Liver (tissue), 9 donors: ENCODE measurements around the gene DCAF8. TPM values are rescaled to one million over a fixed set of nuclear protein-coding genes. Genes with fewer than 3 reads are reported as not detected.

Source experiments
- DNase-seq: peaks from one replicate; pipeline ENCODE4 v3.0.0-alpha.2; 2017; ENCODE audit warnings: low spot score
- H3K27ac ChIP-seq, 2 donors: one replicate each; pipeline ENCODE4 v1.7.0; 2013; ENCODE audit warnings: inconsistent platforms in 2 of 2, low read length in 2 of 2, control low read depth in 1 of 2, low read depth in 1 of 2, mild to moderate bottlenecking in 1 of 2
- H3K27me3 ChIP-seq, 4 donors: one replicate each; pipeline versions ENCODE4 v1.6.1 to v1.7.0; 2013; ENCODE audit warnings: low read length in 3 of 4, inconsistent platforms in 1 of 4, mild to moderate bottlenecking in 1 of 4, moderate library complexity in 1 of 4; ENCODE audit not compliant: control insufficient read depth in 4 of 4, insufficient read depth in 4 of 4
- H3K36me3 ChIP-seq, 4 donors: one replicate each; pipeline versions ENCODE4 v1.6.1 to v1.7.0; 2013; ENCODE audit warnings: low read length in 3 of 4, mild to moderate bottlenecking in 3 of 4, low read depth in 1 of 4, moderate library complexity in 1 of 4; ENCODE audit not compliant: control insufficient read depth in 4 of 4, insufficient read depth in 3 of 4
- H3K4me1 ChIP-seq, 4 donors: one replicate each; pipeline versions ENCODE4 v1.6.1 to v1.7.0; 2013; ENCODE audit warnings: low read length in 3 of 4, mild to moderate bottlenecking in 3 of 4, moderate library complexity in 1 of 4; ENCODE audit not compliant: control insufficient read depth in 4 of 4, insufficient read depth in 4 of 4
- H3K4me3 ChIP-seq, 3 donors: one replicate each; pipeline versions ENCODE4 v1.6.1 to v1.7.0; 2013; ENCODE audit warnings: low read length in 3 of 3, control low read depth in 1 of 3, low read depth in 1 of 3, mild to moderate bottlenecking in 1 of 3
- H3K9ac ChIP-seq, 2 donors: one replicate each; pipeline ENCODE4 v1.7.0; 2013; ENCODE audit warnings: low read length in 2 of 2, mild to moderate bottlenecking in 2 of 2, moderate library complexity in 2 of 2, control low read depth in 1 of 2, low read depth in 1 of 2
- H3K9me3 ChIP-seq, 4 donors: one replicate each; pipeline versions ENCODE4 v1.6.1 to v1.7.0; 2013; ENCODE audit warnings: low read length in 3 of 4; ENCODE audit not compliant: control insufficient read depth in 4 of 4
- EGR1 ChIP-seq, 2 donors: IDR thresholded peaks; 2 replicates each; pipeline ENCODE4 v1.6.1; 2016 to 2018; ENCODE audit warnings: antibody characterized with exemption in 2 of 2, low read depth in 2 of 2
- RAD21 ChIP-seq, 2 donors: IDR thresholded peaks; 2 replicates each; pipeline ENCODE4 v1.6.1; 2016; ENCODE audit warnings: antibody characterized with exemption in 2 of 2, mild to moderate bottlenecking in 2 of 2
- SP1 ChIP-seq: IDR thresholded peaks from 2 replicates; pipeline ENCODE4 v1.6.1; 2018; ENCODE audit warnings: antibody characterized with exemption, mild to moderate bottlenecking
- WGBS: extraction: QIAGEN DNeasy Blood & Tissue Kit; methylation state at CpG from one replicate; pipeline ENCODE4 v1.1.7; 2013; 5-methylcytosine and 5-hydroxymethylcytosine counted together
- polyA plus RNA-seq, 2 donors: library from polyadenylated mRNA; stranded (reverse) in 1 of 2; unstranded in 1 of 2; fragments of 200-250 nt in 1 of 2; fragments of >200 nt in 1 of 2; fragmentation: Nextera tagmentation in 1 of 2; extraction: Ambion mirVana in 1 of 2; gene quantifications; one replicate each; pipeline versions ENCODE4 v1.2.1 to v1.2.3, GENCODE V29; 2013 to 2015
- total RNA-seq, 2 donors: library from RNA; depleted of rRNA; stranded (reverse); fragments of >200 nt; gene quantifications; one replicate each; pipeline ENCODE4 v1.2.3, GENCODE V29; 2014
- donor health status: healthy.
- donor health status: healthy.
- donor health status: healthy.
- donor health status: healthy.
- donor health status: healthy.

The DCAF8 gene
- total and polyA plus RNA-seq, 4 donors: 80.3 to 199 (median 102) TPM

GRCh38 chr1:160166166-160166868 is 96.0 kb downstream of the DCAF8 start:
- Histone ChIP-seq H3K4me1 (no peaks in the 10 kb centered on the region), H3K36me3 (no peaks in the 10 kb centered on the region), H3K27ac (no peak overlapping the region), H3K27me3 (no peaks in the 10 kb centered on the region), H3K9ac (no peak overlapping the region), H3K4me3 (no peak overlapping the region), H3K9me3 (no peaks in the 10 kb centered on the region)
- WGBS: 84% methylated on average over 12 of the region's 12 CpGs
- TF ChIP-seq EGR1 (IDR thresholded peaks at IDR 0.05; ENCODE audit: low read depth in 2 of 2): no peak
- no peak for TF ChIP-seq SP1
- no peak for TF ChIP-seq RAD21 (IDR thresholded peaks at IDR 0.05)
- DNase-seq: no peak

Other genes with a start within 250 kb of the DCAF8 start
- 1 to 10 TPM; 3.5 to 3.8 TPM for gene PIGM, start 230.6 kb downstream of the DCAF8 start, total RNA-seq
- gene PIGM, start 230.6 kb downstream of the DCAF8 start, polyA plus RNA-seq: 1 to 10 TPM; 2.9 to 4.2 TPM
- 1 to 10 TPM in 1 of 2 donors, under 1 TPM in 1; 0.50 to 1.6 TPM for gene KCNJ10, start 192.4 kb downstream of the DCAF8 start, total RNA-seq
- gene KCNJ10, start 192.4 kb downstream of the DCAF8 start, polyA plus RNA-seq: under 1 TPM; 0.48 to 0.53 TPM
- gene KCNJ9, start 181.0 kb downstream of the DCAF8 start, total RNA-seq: not detected
- gene KCNJ9, start 181.0 kb downstream of the DCAF8 start, polyA plus RNA-seq: not detected
- gene IGSF8, start 163.9 kb downstream of the DCAF8 start, total RNA-seq: 10 to 100 TPM in 1 of 2 donors, 1 to 10 TPM in 1; 9.8 to 24.3 TPM
- gene IGSF8, start 163.9 kb downstream of the DCAF8 start, polyA plus RNA-seq: 10 to 100 TPM; 17.5 to 23.0 TPM
- gene ATP1A2, start 146.8 kb downstream of the DCAF8 start, total RNA-seq: 1 to 10 TPM in 1 of 2 donors, under 1 TPM in 1; 0.09 to 1.5 TPM
- gene ATP1A2, start 146.8 kb downstream of the DCAF8 start, polyA plus RNA-seq: under 1 TPM; 0.21 to 0.37 TPM
- gene ATP1A4, start 110.9 kb downstream of the DCAF8 start, total RNA-seq: not detected
- not detected for gene ATP1A4, start 110.9 kb downstream of the DCAF8 start, polyA plus RNA-seq
- not detected for gene CASQ1, start 72.0 kb downstream of the DCAF8 start, total RNA-seq
- gene CASQ1, start 72.0 kb downstream of the DCAF8 start, polyA plus RNA-seq: not detected
- gene PEA15, start 57.2 kb downstream of the DCAF8 start, total RNA-seq: 10 to 100 TPM; 10.3 to 11.9 TPM
- gene PEA15, start 57.2 kb downstream of the DCAF8 start, polyA plus RNA-seq: 10 to 100 TPM in 1 of 2 donors, 1 to 10 TPM in 1; 8.1 to 44.5 TPM
- 10 to 100 TPM; 24.8 to 73.9 TPM for gene PEX19, start 22.6 kb upstream of the DCAF8 start, total RNA-seq
- 10 to 100 TPM; 33.3 to 54.1 TPM for gene PEX19, start 22.6 kb upstream of the DCAF8 start, polyA plus RNA-seq
- 100 to 1,000 TPM in 1 of 2 donors, 10 to 100 TPM in 1; 92.7 to 145 TPM for gene COPA, start 80.7 kb upstream of the DCAF8 start, total RNA-seq
- gene COPA, start 80.7 kb upstream of the DCAF8 start, polyA plus RNA-seq: 10 to 100 TPM; 46.8 to 59.1 TPM
- gene NCSTN, start 80.8 kb upstream of the DCAF8 start, total RNA-seq: 10 to 100 TPM; 36.1 to 44.6 TPM
- 10 to 100 TPM; 32.2 to 39.0 TPM for gene NCSTN, start 80.8 kb upstream of the DCAF8 start, polyA plus RNA-seq
- gene NHLH1, start 104.5 kb upstream of the DCAF8 start, total RNA-seq: under 1 TPM in 1 of 2 donors, not detected in 1; 0.08 TPM
- not detected for gene NHLH1, start 104.5 kb upstream of the DCAF8 start, polyA plus RNA-seq
- 1 to 10 TPM in 1 of 2 donors, under 1 TPM in 1; 0.17 to 1.4 TPM for gene VANGL2, start 138.0 kb upstream of the DCAF8 start, total RNA-seq
- under 1 TPM; 0.07 to 0.08 TPM for gene VANGL2, start 138.0 kb upstream of the DCAF8 start, polyA plus RNA-seq